ENCODE data around the gene KAZALD1.

The KAZALD1 gene

DNA sequence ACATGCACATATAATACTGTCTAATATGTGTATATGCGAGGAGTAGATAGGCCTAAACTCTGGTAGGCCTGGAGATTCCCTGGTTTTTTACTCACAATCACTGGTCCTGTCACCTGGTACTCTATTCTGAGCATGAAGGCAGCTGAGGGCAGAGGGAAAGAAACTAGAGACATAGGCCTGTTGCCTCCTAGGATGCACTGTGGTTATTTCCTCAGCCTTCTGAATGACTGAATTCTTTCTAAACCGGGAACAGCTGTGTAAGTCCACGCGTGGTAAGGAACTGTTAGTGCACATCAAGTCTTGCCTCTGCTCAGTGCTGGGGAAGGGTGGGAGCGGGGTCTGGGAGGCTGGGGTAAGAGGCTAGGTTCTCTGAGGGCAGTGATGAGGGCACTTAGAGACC, 7.7 kb downstream of the KAZALD1 start:
- H3K4me3 ChIP-seq (ENCODE audit: low read length): no peak overlapping the region
- no peak overlapping the region for H3K27ac ChIP-seq (ENCODE audit: low read depth, low read length)
- peaks cover 4% of the 10 kb centered on the region for H3K4me1 ChIP-seq (ENCODE audit: control insufficient read depth, insufficient read depth, low read length)

GRCh38 chr10:101070098-101070497, 8.3 kb downstream of the KAZALD1 start:
- H3K4me3 ChIP-seq (ENCODE audit: low read length): no peak overlapping the region
- H3K27me3 ChIP-seq (ENCODE audit: control insufficient read depth, insufficient read depth, low read length): peaks cover 12% of the 10 kb centered on the region
- no peak overlapping the region for H3K9ac ChIP-seq (ENCODE audit: low read length)
- peaks cover 4% of the 10 kb centered on the region for H3K4me1 ChIP-seq (ENCODE audit: control insufficient read depth, insufficient read depth, low read length)
- no peaks in the 10 kb centered on the region for H3K36me3 ChIP-seq (ENCODE audit: control insufficient read depth, insufficient read depth, low read length)
- no peak overlapping the region for H3K27ac ChIP-seq (ENCODE audit: low read depth, low read length)

More for the DNA sequence above, 7.7 kb downstream of the KAZALD1 start:
- peaks cover 12% of the 10 kb centered on the region for H3K27me3 ChIP-seq (ENCODE audit: control insufficient read depth, insufficient read depth, low read length)
- H3K36me3 ChIP-seq (ENCODE audit: control insufficient read depth, insufficient read depth, low read length): no peaks in the 10 kb centered on the region
- no peak overlapping the region for H3K9ac ChIP-seq (ENCODE audit: low read length)

DNA sequence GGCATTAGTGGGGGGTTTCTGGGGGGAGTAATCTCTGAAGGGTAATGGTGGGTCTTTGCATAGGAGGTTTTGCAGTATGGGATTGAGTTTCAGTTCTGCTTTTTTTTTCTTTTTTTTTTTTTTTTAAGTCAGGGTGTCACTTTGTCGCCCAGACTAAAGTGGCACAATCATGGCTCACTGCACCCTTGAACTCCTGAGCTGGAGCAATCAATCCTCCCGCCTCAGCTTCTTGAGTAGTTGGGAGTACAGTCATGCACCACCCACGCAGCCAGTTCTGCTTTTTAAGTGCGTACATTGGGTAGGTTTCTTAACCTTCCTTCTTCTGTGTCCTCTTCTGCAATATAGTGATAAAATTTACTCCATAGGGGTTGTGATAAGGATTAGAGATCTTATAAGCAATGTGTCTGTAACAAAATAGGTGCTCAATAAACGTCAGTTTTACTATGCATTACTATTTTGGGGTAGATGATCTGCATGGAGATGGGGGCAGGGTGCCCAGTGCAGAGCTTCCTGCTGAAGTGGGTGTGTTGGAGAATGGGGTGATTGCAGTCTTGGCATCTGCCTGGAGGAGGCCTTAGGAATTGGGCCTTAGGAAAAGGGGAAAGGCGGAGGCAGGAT, 9.6 kb downstream of the KAZALD1 start:
- H3K9ac ChIP-seq (ENCODE audit: low read length): no peak overlapping the region
- peaks cover 17% of the 10 kb centered on the region for H3K27me3 ChIP-seq (ENCODE audit: control insufficient read depth, insufficient read depth, low read length)
- H3K36me3 ChIP-seq (ENCODE audit: control insufficient read depth, insufficient read depth, low read length): no peaks in the 10 kb centered on the region
- H3K4me1 ChIP-seq (ENCODE audit: control insufficient read depth, insufficient read depth, low read length): peaks cover 4% of the 10 kb centered on the region
- no peak overlapping the region for H3K4me3 ChIP-seq (ENCODE audit: low read length)
- H3K27ac ChIP-seq (ENCODE audit: low read depth, low read length): no peak overlapping the region

GRCh38 chr10:101071885-101072433, 10.2 kb downstream of the KAZALD1 start:
- H3K27me3 ChIP-seq (ENCODE audit: control insufficient read depth, insufficient read depth, low read length): peaks cover 12% of the 10 kb centered on the region

DNA sequence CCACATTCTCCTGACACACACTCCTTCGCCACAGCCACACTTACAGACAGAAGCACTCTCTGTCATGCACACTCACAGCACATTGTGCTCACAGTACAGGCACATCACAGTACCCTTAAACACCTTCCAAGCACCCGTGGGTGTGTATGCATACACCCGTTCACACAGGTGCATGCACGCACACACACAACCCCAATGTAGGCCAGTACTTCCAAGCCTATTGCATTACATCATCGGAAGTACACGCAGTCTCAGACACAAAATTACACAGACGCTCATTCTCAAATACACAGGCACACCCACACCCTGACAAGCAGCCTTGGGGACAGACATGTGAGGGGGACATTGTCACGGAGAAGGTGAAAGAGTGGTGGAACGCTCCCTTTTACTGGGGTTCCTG, 11.1 kb downstream of the KAZALD1 start:
- H3K27me3 ChIP-seq (ENCODE audit: control insufficient read depth, insufficient read depth, low read length): peaks cover 12% of the 10 kb centered on the region
- no peak overlapping the region for H3K27ac ChIP-seq (ENCODE audit: low read depth, low read length)

More at GRCh38 chr10:101071885-101072433, 10.2 kb downstream of the KAZALD1 start:
- Histone ChIP-seq H3K9ac (ENCODE audit: low read length) (no peak overlapping the region), H3K4me1 (ENCODE audit: control insufficient read depth, insufficient read depth, low read length) (peaks cover 4% of the 10 kb centered on the region), H3K27ac (ENCODE audit: low read depth, low read length) (no peak overlapping the region), H3K4me3 (ENCODE audit: low read length) (no peak overlapping the region), H3K36me3 (ENCODE audit: control insufficient read depth, insufficient read depth, low read length) (no peaks in the 10 kb centered on the region)

DNA sequence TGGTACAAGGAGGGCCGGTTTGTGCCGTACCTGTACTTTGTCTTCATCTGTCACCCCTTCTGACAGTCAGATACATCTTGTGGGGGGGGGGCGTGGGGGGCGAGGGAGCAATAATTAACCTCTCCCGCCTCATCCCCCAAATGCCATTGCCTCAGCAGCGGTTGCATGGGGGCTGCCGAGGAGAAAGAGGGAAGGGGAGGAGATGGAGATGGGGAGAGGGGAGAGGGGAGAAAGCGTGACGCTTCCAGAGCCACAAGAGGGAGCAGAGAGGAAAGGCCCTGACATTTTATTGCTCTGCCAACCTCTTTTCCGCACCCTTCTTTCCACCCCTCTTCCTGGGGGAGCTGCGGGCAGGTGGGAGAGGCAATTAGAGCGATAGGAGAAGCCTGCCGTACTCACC, 11.8 kb downstream of the KAZALD1 start:
- no peak overlapping the region for H3K4me3 ChIP-seq (ENCODE audit: low read length)
- no peaks in the 10 kb centered on the region for H3K36me3 ChIP-seq (ENCODE audit: control insufficient read depth, insufficient read depth, low read length)
- no peak overlapping the region for H3K9ac ChIP-seq (ENCODE audit: low read length)
- peaks cover 12% of the 10 kb centered on the region for H3K27me3 ChIP-seq (ENCODE audit: control insufficient read depth, insufficient read depth, low read length)
- no peak overlapping the region for H3K27ac ChIP-seq (ENCODE audit: low read depth, low read length)
- H3K4me1 ChIP-seq (ENCODE audit: control insufficient read depth, insufficient read depth, low read length): no peaks in the 10 kb centered on the region

More for the DNA sequence above, 11.1 kb downstream of the KAZALD1 start:
- Histone ChIP-seq H3K9ac (ENCODE audit: low read length) (no peak overlapping the region), H3K4me3 (ENCODE audit: low read length) (no peak overlapping the region), H3K4me1 (ENCODE audit: control insufficient read depth, insufficient read depth, low read length) (no peaks in the 10 kb centered on the region), H3K36me3 (ENCODE audit: control insufficient read depth, insufficient read depth, low read length) (no peaks in the 10 kb centered on the region)

- Histone ChIP-seq H3K27ac (ENCODE audit: low read depth, low read length) (no peak overlapping the region), H3K4me1 (ENCODE audit: control insufficient read depth, insufficient read depth, low read length) (no peaks in the 10 kb centered on the region), H3K27me3 (ENCODE audit: control insufficient read depth, insufficient read depth, low read length) (peaks cover 12% of the 10 kb centered on the region), H3K36me3 (ENCODE audit: control insufficient read depth, insufficient read depth, low read length) (no peaks in the 10 kb centered on the region), H3K4me3 (ENCODE audit: low read length) (no peak overlapping the region), H3K9ac (ENCODE audit: low read length) (no peak overlapping the region)
Observed at GRCh38 chr10:101075775-101076174, 14.0 kb downstream of the KAZALD1 start.

DNA sequence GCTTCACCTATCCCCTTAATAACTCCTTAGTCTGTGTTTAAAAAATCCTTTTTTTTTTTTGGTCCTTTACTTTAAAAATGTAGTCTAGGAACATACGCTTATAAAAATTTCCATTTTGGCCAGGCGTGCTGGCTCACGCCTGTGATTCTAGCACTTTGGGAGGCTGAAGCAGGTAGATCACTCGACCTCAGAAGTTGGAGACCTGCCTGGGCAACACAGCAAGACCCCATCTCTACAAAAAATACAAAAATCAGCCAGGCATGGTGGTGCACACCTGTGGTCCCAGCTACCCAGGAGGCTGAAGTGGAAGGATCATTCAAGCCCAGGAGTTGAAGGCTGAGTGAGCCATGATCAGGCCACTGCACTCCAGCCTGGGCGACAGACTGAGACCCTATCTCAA, 14.8 kb downstream of the KAZALD1 start:
- no peak overlapping the region for H3K27ac ChIP-seq (ENCODE audit: low read depth, low read length)
- no peaks in the 10 kb centered on the region for H3K4me1 ChIP-seq (ENCODE audit: control insufficient read depth, insufficient read depth, low read length)
- H3K9ac ChIP-seq (ENCODE audit: low read length): no peak overlapping the region
- no peak overlapping the region for H3K4me3 ChIP-seq (ENCODE audit: low read length)
- H3K27me3 ChIP-seq (ENCODE audit: control insufficient read depth, insufficient read depth, low read length): peaks cover 16% of the 10 kb centered on the region
- H3K36me3 ChIP-seq (ENCODE audit: control insufficient read depth, insufficient read depth, low read length): no peaks in the 10 kb centered on the region

DNA sequence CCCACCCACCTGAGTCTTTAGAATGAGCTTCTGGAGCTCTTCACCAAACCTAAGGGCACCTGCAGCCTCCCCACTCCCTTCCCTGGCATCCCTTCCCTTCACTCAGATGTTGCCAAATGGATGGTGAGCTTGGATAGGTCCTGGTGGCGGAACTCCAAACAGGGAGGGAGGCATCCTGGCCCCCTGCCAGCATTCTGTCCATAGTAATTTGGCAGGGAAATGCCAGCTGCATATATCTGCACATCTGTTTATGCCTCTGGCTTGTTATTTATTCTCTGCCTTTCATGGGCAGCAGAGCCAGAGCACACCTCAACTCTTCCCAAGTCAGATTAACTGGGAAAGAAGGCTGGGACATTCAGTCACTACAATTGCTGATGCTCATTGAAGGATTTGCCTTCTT, 18.1 kb downstream of the KAZALD1 start:
- Histone ChIP-seq H3K27me3 (ENCODE audit: control insufficient read depth, insufficient read depth, low read length) (peaks cover 16% of the 10 kb centered on the region), H3K27ac (ENCODE audit: low read depth, low read length) (no peak overlapping the region), H3K9ac (ENCODE audit: low read length) (no peak overlapping the region), H3K36me3 (ENCODE audit: control insufficient read depth, insufficient read depth, low read length) (no peaks in the 10 kb centered on the region), H3K4me1 (ENCODE audit: control insufficient read depth, insufficient read depth, low read length) (no peaks in the 10 kb centered on the region), H3K4me3 (ENCODE audit: low read length) (no peak overlapping the region)

- Histone ChIP-seq H3K27ac (ENCODE audit: low read depth, low read length) (no peak overlapping the region), H3K36me3 (ENCODE audit: control insufficient read depth, insufficient read depth, low read length) (no peaks in the 10 kb centered on the region), H3K4me3 (ENCODE audit: low read length) (no peak overlapping the region), H3K9ac (ENCODE audit: low read length) (no peak overlapping the region), H3K27me3 (ENCODE audit: control insufficient read depth, insufficient read depth, low read length) (peaks cover 9% of the 10 kb centered on the region), H3K4me1 (ENCODE audit: control insufficient read depth, insufficient read depth, low read length) (no peaks in the 10 kb centered on the region)
Observed at GRCh38 chr10:101080933-101081931, 19.4 kb downstream of the KAZALD1 start.

- no peaks in the 10 kb centered on the region for H3K36me3 ChIP-seq (ENCODE audit: control insufficient read depth, insufficient read depth, low read length)
- H3K4me3 ChIP-seq (ENCODE audit: low read length): no peak overlapping the region
- no peaks in the 10 kb centered on the region for H3K4me1 ChIP-seq (ENCODE audit: control insufficient read depth, insufficient read depth, low read length)
- H3K9ac ChIP-seq (ENCODE audit: low read length): no peak overlapping the region
- peaks cover 21% of the 10 kb centered on the region for H3K27me3 ChIP-seq (ENCODE audit: control insufficient read depth, insufficient read depth, low read length)
- no peak overlapping the region for H3K27ac ChIP-seq (ENCODE audit: low read depth, low read length)
Observed at GRCh38 chr10:101085846-101086245, 24.1 kb downstream of the KAZALD1 start.

DNA sequence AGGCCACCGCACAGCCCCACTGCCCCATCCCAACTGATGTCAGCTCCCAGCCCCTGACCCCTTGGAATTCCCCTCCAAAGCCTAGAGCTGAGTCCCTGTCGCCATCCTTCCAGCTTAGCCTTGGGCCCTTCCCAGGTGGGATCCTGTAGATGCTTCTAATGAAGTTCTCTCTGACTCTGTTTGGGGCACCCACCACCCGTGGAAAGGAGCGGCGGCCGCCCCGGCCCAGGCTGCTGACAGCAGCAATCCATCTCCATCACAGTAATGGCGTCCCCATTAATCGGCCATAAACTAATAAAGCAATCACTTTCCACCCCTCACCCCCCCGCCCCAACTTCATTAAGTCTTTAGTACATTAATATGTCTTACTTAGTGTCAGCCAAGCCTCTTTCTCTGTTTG, 25.6 kb downstream of the KAZALD1 start:
- peaks cover 20% of the 10 kb centered on the region for H3K27me3 ChIP-seq (ENCODE audit: control insufficient read depth, insufficient read depth, low read length)
- no peaks in the 10 kb centered on the region for H3K36me3 ChIP-seq (ENCODE audit: control insufficient read depth, insufficient read depth, low read length)
- H3K9ac ChIP-seq (ENCODE audit: low read length): no peak overlapping the region
- H3K4me1 ChIP-seq (ENCODE audit: control insufficient read depth, insufficient read depth, low read length): no peaks in the 10 kb centered on the region
- H3K27ac ChIP-seq (ENCODE audit: low read depth, low read length): no peak overlapping the region
- H3K4me3 ChIP-seq (ENCODE audit: low read length): no peak overlapping the region
